ENCODE results near the gene RMND1.

Gene RMND1

GRCh38 chr6:151441390-151442166 lies 10.3 kb downstream of the RMND1 start:
- WGBS, 2 experiments: 89 to 98% methylated on average over 2 to 3 of the region's 3 CpGs
- Histone ChIP-seq H3K36me3 (ENCODE audit: control insufficient read depth, insufficient read depth, low read length) (peaks cover 4% of the 10 kb centered on the region), H3K27ac (ENCODE audit: insufficient read depth, low read depth, low read length, poor library complexity, severe bottlenecking) (no peak overlapping the region), H3K9me3 (ENCODE audit: control insufficient read depth, low read length) (no peaks in the 10 kb centered on the region), H3K27me3 (ENCODE audit: control insufficient read depth, insufficient read depth, low read length, poor library complexity, severe bottlenecking) (no peaks in the 10 kb centered on the region), H3K4me3 (ENCODE audit: insufficient read depth, low read depth, low read length) (no peak overlapping the region), H3K4me1 (ENCODE audit: control insufficient read depth, insufficient read depth, low read length) (no peaks in the 10 kb centered on the region)

- Histone ChIP-seq H3K27ac (ENCODE audit: insufficient read depth, low read depth, low read length, poor library complexity, severe bottlenecking) (no peak overlapping the region), H3K27me3 (ENCODE audit: control insufficient read depth, insufficient read depth, low read length, poor library complexity, severe bottlenecking) (no peaks in the 10 kb centered on the region), H3K4me1 (ENCODE audit: control insufficient read depth, insufficient read depth, low read length) (no peaks in the 10 kb centered on the region), H3K36me3 (ENCODE audit: control insufficient read depth, insufficient read depth, low read length) (peaks cover 5% of the 10 kb centered on the region), H3K9me3 (ENCODE audit: control insufficient read depth, low read length) (no peaks in the 10 kb centered on the region), H3K4me3 (ENCODE audit: insufficient read depth, low read depth, low read length) (no peak overlapping the region)
- WGBS, 2 experiments: 71% methylated on average over 1 of the region's 2 CpGs; no CpG with 5 or more reads in 1 of the 2 experiments
Measured at GRCh38 chr6:151440930-151441329, 11.0 kb downstream of the RMND1 start.

- H3K36me3 ChIP-seq (ENCODE audit: control insufficient read depth, insufficient read depth, low read length): peaks cover 5% of the 10 kb centered on the region
- H3K9me3 ChIP-seq (ENCODE audit: control insufficient read depth, low read length): no peaks in the 10 kb centered on the region
- H3K27ac ChIP-seq (ENCODE audit: insufficient read depth, low read depth, low read length, poor library complexity, severe bottlenecking): no peak overlapping the region
- H3K4me1 ChIP-seq (ENCODE audit: control insufficient read depth, insufficient read depth, low read length): no peaks in the 10 kb centered on the region
- no peak overlapping the region for H3K4me3 ChIP-seq (ENCODE audit: insufficient read depth, low read depth, low read length)
- 100% methylated on average over 1 of the region's 1 CpG for WGBS, 2 experiments
- H3K27me3 ChIP-seq (ENCODE audit: control insufficient read depth, insufficient read depth, low read length, poor library complexity, severe bottlenecking): no peaks in the 10 kb centered on the region
Measured at GRCh38 chr6:151440498-151440897, 11.4 kb downstream of the RMND1 start.

- no peak overlapping the region for H3K4me3 ChIP-seq (ENCODE audit: insufficient read depth, low read depth, low read length)
- no peak overlapping the region for H3K27ac ChIP-seq (ENCODE audit: insufficient read depth, low read depth, low read length, poor library complexity, severe bottlenecking)
- H3K9me3 ChIP-seq (ENCODE audit: control insufficient read depth, low read length): no peaks in the 10 kb centered on the region
- no peaks in the 10 kb centered on the region for H3K4me1 ChIP-seq (ENCODE audit: control insufficient read depth, insufficient read depth, low read length)
- H3K27me3 ChIP-seq (ENCODE audit: control insufficient read depth, insufficient read depth, low read length, poor library complexity, severe bottlenecking): no peaks in the 10 kb centered on the region
- peaks cover 5% of the 10 kb centered on the region for H3K36me3 ChIP-seq (ENCODE audit: control insufficient read depth, insufficient read depth, low read length)
Measured at GRCh38 chr6:151437401-151437800, 14.5 kb downstream of the RMND1 start.

- no peak overlapping the region for H3K27ac ChIP-seq (ENCODE audit: insufficient read depth, low read depth, low read length, poor library complexity, severe bottlenecking)
- no peak overlapping the region for H3K4me3 ChIP-seq (ENCODE audit: insufficient read depth, low read depth, low read length)
- no peaks in the 10 kb centered on the region for H3K4me1 ChIP-seq (ENCODE audit: control insufficient read depth, insufficient read depth, low read length)
- peaks cover 5% of the 10 kb centered on the region for H3K36me3 ChIP-seq (ENCODE audit: control insufficient read depth, insufficient read depth, low read length)
- no peaks in the 10 kb centered on the region for H3K9me3 ChIP-seq (ENCODE audit: control insufficient read depth, low read length)
- no peaks in the 10 kb centered on the region for H3K27me3 ChIP-seq (ENCODE audit: control insufficient read depth, insufficient read depth, low read length, poor library complexity, severe bottlenecking)
Measured at GRCh38 chr6:151436802-151437201, 15.1 kb downstream of the RMND1 start.

- WGBS, 2 experiments: 93 to 95% methylated on average over 3 of the region's 3 CpGs
- H3K4me3 ChIP-seq (ENCODE audit: insufficient read depth, low read depth, low read length): no peak overlapping the region
- H3K27me3 ChIP-seq (ENCODE audit: control insufficient read depth, insufficient read depth, low read length, poor library complexity, severe bottlenecking): no peaks in the 10 kb centered on the region
- no peaks in the 10 kb centered on the region for H3K4me1 ChIP-seq (ENCODE audit: control insufficient read depth, insufficient read depth, low read length)
- peaks cover 5% of the 10 kb centered on the region for H3K36me3 ChIP-seq (ENCODE audit: control insufficient read depth, insufficient read depth, low read length)
- no peak overlapping the region for H3K27ac ChIP-seq (ENCODE audit: insufficient read depth, low read depth, low read length, poor library complexity, severe bottlenecking)
- H3K9me3 ChIP-seq (ENCODE audit: control insufficient read depth, low read length): no peaks in the 10 kb centered on the region
Measured at GRCh38 chr6:151436300-151436699, 15.6 kb downstream of the RMND1 start.

- H3K27me3 ChIP-seq (ENCODE audit: control insufficient read depth, insufficient read depth, low read length, poor library complexity, severe bottlenecking): no peaks in the 10 kb centered on the region
- peaks cover 10% of the 10 kb centered on the region for H3K36me3 ChIP-seq (ENCODE audit: control insufficient read depth, insufficient read depth, low read length)
- H3K9me3 ChIP-seq (ENCODE audit: control insufficient read depth, low read length): no peaks in the 10 kb centered on the region
- H3K27ac ChIP-seq (ENCODE audit: insufficient read depth, low read depth, low read length, poor library complexity, severe bottlenecking): no peak overlapping the region
- no peaks in the 10 kb centered on the region for H3K4me1 ChIP-seq (ENCODE audit: control insufficient read depth, insufficient read depth, low read length)
- WGBS, 2 experiments: 92 to 97% methylated on average over 1 to 2 of the region's 2 CpGs
- H3K4me3 ChIP-seq (ENCODE audit: insufficient read depth, low read depth, low read length): no peak overlapping the region
Measured at GRCh38 chr6:151434369-151434768, 17.6 kb downstream of the RMND1 start.

GRCh38 chr6:151432651-151433050 lies 19.3 kb downstream of the RMND1 start:
- no peaks in the 10 kb centered on the region for H3K27me3 ChIP-seq (ENCODE audit: control insufficient read depth, insufficient read depth, low read length, poor library complexity, severe bottlenecking)
- 97 to 99% methylated on average over 3 to 4 of the region's 4 CpGs for WGBS, 2 experiments
- H3K4me3 ChIP-seq (ENCODE audit: insufficient read depth, low read depth, low read length): no peak overlapping the region
- H3K27ac ChIP-seq (ENCODE audit: insufficient read depth, low read depth, low read length, poor library complexity, severe bottlenecking): no peak overlapping the region
- H3K4me1 ChIP-seq (ENCODE audit: control insufficient read depth, insufficient read depth, low read length): no peaks in the 10 kb centered on the region
- H3K36me3 ChIP-seq (ENCODE audit: control insufficient read depth, insufficient read depth, low read length): peaks cover 24% of the 10 kb centered on the region
- H3K9me3 ChIP-seq (ENCODE audit: control insufficient read depth, low read length): no peaks in the 10 kb centered on the region

GRCh38 chr6:151431337-151431736 lies 20.6 kb downstream of the RMND1 start:
- Histone ChIP-seq H3K27me3 (ENCODE audit: control insufficient read depth, insufficient read depth, low read length, poor library complexity, severe bottlenecking) (no peaks in the 10 kb centered on the region), H3K4me3 (ENCODE audit: insufficient read depth, low read depth, low read length) (no peak overlapping the region), H3K27ac (ENCODE audit: insufficient read depth, low read depth, low read length, poor library complexity, severe bottlenecking) (peak overlapping the region; percentile 4), H3K4me1 (ENCODE audit: control insufficient read depth, insufficient read depth, low read length) (no peaks in the 10 kb centered on the region), H3K9me3 (ENCODE audit: control insufficient read depth, low read length) (no peaks in the 10 kb centered on the region), H3K36me3 (ENCODE audit: control insufficient read depth, insufficient read depth, low read length) (peaks cover 18% of the 10 kb centered on the region)
- WGBS, 2 experiments: 77 to 85% methylated on average over 3 of the region's 3 CpGs

- no peaks in the 10 kb centered on the region for H3K4me1 ChIP-seq (ENCODE audit: control insufficient read depth, insufficient read depth, low read length)
- no peak overlapping the region for H3K4me3 ChIP-seq (ENCODE audit: insufficient read depth, low read depth, low read length)
- no peaks in the 10 kb centered on the region for H3K9me3 ChIP-seq (ENCODE audit: control insufficient read depth, low read length)
- peaks cover 18% of the 10 kb centered on the region for H3K36me3 ChIP-seq (ENCODE audit: control insufficient read depth, insufficient read depth, low read length)
- H3K27ac ChIP-seq (ENCODE audit: insufficient read depth, low read depth, low read length, poor library complexity, severe bottlenecking): peak overlapping the region; percentile 4
- 87 to 90% methylated on average over 3 of the region's 3 CpGs for WGBS, 2 experiments
- no peaks in the 10 kb centered on the region for H3K27me3 ChIP-seq (ENCODE audit: control insufficient read depth, insufficient read depth, low read length, poor library complexity, severe bottlenecking)
Measured at GRCh38 chr6:151430886-151431285, 21.0 kb downstream of the RMND1 start.

Measured in ectodermal cell (in vitro differentiated cells).